ENCODE measurements around the gene RRP8. TPM values are rescaled to one million over a fixed set of nuclear protein-coding genes. Genes with fewer than 3 reads are reported as not detected.
A peak's percentile ranks its signal among the peaks of the same experiment; 100 is the strongest.

The RRP8 gene
- total and polyA plus RNA-seq, 9 of the 15 experiments (the other 6 are each of a cell fraction or from before 2014, with no cell fraction given) = 5.7 to 47.3 (median 32.6) TPM

GRCh38 chr11:6563121-6563619 is 40.2 kb downstream of the RRP8 start (continued):
- TF ChIP-seq, protein P1, sequence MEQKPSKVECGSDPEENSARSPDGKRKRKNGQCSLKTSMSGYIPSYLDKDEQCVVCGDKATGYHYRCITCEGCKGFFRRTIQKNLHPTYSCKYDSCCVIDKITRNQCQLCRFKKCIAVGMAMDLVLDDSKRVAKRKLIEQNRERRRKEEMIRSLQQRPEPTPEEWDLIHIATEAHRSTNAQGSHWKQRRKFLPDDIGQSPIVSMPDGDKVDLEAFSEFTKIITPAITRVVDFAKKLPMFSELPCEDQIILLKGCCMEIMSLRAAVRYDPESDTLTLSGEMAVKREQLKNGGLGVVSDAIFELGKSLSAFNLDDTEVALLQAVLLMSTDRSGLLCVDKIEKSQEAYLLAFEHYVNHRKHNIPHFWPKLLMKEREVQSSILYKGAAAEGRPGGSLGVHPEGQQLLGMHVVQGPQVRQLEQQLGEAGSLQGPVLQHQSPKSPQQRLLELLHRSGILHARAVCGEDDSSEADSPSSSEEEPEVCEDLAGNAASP (IDR thresholded peaks at IDR 0.05) = no peak
- TF ChIP-seq CCNT2 (IDR thresholded peaks at IDR 0.05; ENCODE audit: borderline replicate concordance, extremely low read depth, insufficient read length, low read depth, low read length) = peak; percentile 56
- TF ChIP-seq SFPQ (IDR thresholded peaks at IDR 0.05; ENCODE audit: low read depth, low read length) = no peak
- no peak for TF ChIP-seq IRF2 (CRISPR knock-in tag; IDR thresholded peaks at IDR 0.05)
- TF ChIP-seq SNRNP70 (optimal IDR thresholded peaks at IDR 0.05; ENCODE audit: low read depth, low read length) = no peak
- TF ChIP-seq NFE2 (IDR thresholded peaks at IDR 0.05; ENCODE audit: low read depth) = peak; percentile 43
- TF ChIP-seq HDAC6 (IDR thresholded peaks at IDR 0.05; ENCODE audit: low read depth, low read length) = no peak
- peak; percentile 82 for TF ChIP-seq MYNN (IDR thresholded peaks at IDR 0.05)
- no peak for TF ChIP-seq MYNN (CRISPR knock-in tag; IDR thresholded peaks at IDR 0.05)
- no peak for TF ChIP-seq CGGBP1 (CRISPR knock-in tag; IDR thresholded peaks at IDR 0.05)
- peak; percentile 24; the same call in 1 of the 2 replicates for TF ChIP-seq LCOR (CRISPR knock-in tag; IDR thresholded peaks at IDR 0.05)
- TF ChIP-seq GTF2E2 (tag; IDR thresholded peaks at IDR 0.05) = no peak
- TF ChIP-seq, protein P2, sequence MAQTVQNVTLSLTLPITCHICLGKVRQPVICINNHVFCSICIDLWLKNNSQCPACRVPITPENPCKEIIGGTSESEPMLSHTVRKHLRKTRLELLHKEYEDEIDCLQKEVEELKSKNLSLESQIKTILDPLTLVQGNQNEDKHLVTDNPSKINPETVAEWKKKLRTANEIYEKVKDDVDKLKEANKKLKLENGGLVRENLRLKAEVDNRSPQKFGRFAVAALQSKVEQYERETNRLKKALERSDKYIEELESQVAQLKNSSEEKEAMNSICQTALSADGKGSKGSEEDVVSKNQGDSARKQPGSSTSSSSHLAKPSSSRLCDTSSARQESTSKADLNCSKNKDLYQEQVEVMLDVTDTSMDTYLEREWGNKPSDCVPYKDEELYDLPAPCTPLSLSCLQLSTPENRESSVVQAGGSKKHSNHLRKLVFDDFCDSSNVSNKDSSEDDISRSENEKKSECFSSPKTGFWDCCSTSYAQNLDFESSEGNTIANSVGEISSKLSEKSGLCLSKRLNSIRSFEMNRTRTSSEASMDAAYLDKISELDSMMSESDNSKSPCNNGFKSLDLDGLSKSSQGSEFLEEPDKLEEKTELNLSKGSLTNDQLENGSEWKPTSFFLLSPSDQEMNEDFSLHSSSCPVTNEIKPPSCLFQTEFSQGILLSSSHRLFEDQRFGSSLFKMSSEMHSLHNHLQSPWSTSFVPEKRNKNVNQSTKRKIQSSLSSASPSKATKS (CRISPR knock-in tag; IDR thresholded peaks at IDR 0.05) = no peak
- no peak for TF ChIP-seq SREBF2 (CRISPR knock-in tag; IDR thresholded peaks at IDR 0.05)
- no peak for TF ChIP-seq ZZZ3 (IDR thresholded peaks at IDR 0.05)
- TF ChIP-seq ZNF57 (CRISPR knock-in tag; IDR thresholded peaks at IDR 0.05) = no peak
- no peak for TF ChIP-seq TRIM28 (IDR thresholded peaks at IDR 0.05)
- TF ChIP-seq, protein P3, sequence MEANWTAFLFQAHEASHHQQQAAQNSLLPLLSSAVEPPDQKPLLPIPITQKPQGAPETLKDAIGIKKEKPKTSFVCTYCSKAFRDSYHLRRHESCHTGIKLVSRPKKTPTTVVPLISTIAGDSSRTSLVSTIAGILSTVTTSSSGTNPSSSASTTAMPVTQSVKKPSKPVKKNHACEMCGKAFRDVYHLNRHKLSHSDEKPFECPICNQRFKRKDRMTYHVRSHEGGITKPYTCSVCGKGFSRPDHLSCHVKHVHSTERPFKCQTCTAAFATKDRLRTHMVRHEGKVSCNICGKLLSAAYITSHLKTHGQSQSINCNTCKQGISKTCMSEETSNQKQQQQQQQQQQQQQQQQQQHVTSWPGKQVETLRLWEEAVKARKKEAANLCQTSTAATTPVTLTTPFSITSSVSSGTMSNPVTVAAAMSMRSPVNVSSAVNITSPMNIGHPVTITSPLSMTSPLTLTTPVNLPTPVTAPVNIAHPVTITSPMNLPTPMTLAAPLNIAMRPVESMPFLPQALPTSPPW (CRISPR knock-in tag; IDR thresholded peaks at IDR 0.05) = 0 out of 2 replicates have a peak, but pooled peaks have one; percentile 28
- TF ChIP-seq TAL1 (IDR thresholded peaks at IDR 0.05) = peak; percentile 95
- TF ChIP-seq PHB2 (IDR thresholded peaks at IDR 0.05; ENCODE audit: low read depth) = peak; percentile 78
- no peak for TF ChIP-seq ETS2 (tag; IDR thresholded peaks at IDR 0.05; ENCODE audit: borderline replicate concordance, poor library complexity, severe bottlenecking)

Measured in K562 (cell line).